HG03571 (cell line): ENCODE data around the gene GRM7.

Experiments used
- ATAC-seq: cut with Tn5 transposase; IDR thresholded peaks from one replicate; pipeline ENCODE4 v1.9.1; 2021; ENCODE audit not compliant: unreplicated experiment

GRM7 gene

GRCh38 chr3:7456386-7456785, 595.5 kb downstream of the GRM7 start:
- no peak for ATAC-seq

DNA sequence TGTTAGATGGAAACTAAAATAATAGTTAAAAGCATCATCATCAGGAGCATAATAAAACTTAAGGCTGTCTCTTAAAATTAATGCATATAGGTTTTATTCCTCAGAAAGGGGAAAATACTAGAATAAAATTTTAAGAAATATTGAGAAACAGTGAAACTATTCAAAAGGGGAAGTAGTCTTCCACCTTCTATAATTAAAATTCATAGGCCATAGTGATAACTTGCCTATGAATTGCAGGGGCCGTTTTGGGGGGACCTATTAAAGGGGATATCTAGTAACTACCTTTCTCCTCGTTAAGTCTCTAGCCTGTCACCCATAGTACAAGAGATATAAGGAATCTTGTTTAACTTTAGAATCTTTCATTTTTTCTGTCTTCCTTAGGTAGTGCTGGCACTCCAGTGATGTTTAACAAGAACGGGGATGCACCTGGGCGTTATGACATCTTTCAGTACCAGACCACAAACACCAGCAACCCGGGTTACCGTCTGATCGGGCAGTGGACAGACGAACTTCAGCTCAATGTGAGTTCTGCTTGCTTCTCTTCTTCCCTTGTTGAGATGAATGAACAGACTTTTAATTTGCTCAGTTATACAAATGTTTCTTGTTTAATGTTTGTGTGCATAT, 600.4 kb downstream of the GRM7 start:
- ATAC-seq = peak; percentile 96

DNA sequence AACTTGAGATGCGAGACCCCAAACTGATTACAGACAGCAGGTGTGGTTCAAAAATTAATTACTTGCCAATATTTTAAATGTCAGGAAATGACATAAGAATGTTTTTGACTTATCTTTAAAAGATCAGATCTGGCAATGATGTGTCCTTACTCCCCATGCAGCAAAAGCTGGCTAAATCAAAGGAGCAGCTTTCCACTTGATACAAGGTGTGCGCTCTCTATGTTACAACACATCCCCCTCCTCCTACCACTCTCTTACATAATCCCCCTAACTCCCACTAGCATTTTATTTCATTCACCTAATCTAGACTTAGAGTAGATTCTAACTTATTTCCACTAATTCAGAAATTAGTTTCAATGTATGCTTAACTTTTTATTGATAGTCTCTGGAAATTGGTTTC, 609.0 kb downstream of the GRM7 start:
- no peak for ATAC-seq

GRCh38 chr3:7484636-7485035, 623.7 kb downstream of the GRM7 start:
- ATAC-seq = no peak

- ATAC-seq = no peak
These were observed 626.8 kb downstream of the GRM7 start for GRCh38 chr3:7487763-7488162.

GRCh38 chr3:7489417-7489816, 628.5 kb downstream of the GRM7 start:
- ATAC-seq = no peak

- no peak for ATAC-seq
These were observed 637.8 kb downstream of the GRM7 start for GRCh38 chr3:7498715-7499114.

- ATAC-seq = no peak
These were observed 642.5 kb downstream of the GRM7 start for GRCh38 chr3:7503431-7503830.

DNA sequence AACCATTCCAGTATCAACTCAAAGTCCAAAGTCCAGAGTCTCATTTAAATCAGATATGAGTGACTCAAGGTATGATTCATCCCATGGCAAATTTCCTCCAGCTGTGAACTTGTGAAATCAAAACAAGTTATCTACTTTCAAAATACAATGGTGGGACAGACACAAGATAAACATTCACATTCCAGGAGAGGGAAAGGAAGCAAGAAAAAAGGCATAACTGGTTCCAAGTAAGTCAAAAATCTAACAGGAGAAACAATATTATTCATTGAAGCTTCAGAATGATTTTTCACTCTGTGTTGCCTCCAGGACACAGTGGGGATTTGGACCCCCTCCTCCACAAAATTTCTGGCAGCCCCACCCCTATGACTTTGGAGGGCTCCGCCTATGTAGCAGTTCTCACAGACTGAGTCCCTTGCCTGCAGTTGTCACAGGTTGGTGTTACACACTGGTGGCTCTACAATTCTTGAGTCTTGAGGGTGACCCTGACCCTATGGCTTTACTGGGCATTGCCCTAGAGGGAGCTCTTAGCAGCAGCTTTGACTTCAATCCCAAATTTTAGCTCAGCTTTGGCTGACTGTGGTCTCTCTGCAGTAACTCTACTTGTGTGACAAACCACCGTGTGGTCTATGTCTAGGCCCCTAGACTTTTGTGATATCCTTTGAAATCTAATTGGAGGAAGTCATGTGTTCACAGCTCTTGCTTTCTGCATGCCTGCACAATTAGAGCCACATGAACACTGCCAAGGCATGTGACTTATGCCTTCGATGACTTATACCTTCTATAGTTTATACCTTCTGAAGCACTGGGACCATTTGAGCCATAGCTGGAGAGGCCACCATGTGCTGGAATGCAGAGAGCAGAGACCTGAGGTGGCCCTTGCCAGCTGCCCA, 644.2 kb downstream of the GRM7 start:
- no peak for ATAC-seq

DNA sequence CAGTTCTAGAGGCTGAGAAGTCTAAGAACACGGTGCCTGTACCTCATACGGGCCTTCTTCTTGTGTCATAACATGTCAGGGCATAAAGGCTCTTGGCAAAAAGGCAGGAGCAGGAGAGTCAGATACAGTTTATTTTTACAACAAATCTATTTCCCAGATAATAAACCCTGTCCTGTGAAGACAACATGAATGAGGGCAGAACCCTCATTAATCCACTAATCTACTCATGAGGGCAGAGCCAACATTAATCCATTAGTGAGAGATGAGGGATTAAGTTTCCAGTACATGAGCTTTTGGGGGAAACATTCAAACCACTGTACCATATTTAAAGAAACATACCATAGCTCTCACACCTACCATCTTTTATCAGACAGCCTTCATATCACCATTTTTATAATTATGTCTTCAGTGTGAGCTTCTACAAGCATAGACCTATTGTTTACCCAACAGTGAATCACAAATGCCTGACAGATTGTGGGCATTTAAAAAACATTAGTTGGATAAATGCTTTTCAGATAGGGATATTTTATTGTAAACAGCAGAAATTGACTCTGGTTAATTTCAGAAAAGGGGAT, 645.8 kb downstream of the GRM7 start:
- no peak for ATAC-seq

DNA sequence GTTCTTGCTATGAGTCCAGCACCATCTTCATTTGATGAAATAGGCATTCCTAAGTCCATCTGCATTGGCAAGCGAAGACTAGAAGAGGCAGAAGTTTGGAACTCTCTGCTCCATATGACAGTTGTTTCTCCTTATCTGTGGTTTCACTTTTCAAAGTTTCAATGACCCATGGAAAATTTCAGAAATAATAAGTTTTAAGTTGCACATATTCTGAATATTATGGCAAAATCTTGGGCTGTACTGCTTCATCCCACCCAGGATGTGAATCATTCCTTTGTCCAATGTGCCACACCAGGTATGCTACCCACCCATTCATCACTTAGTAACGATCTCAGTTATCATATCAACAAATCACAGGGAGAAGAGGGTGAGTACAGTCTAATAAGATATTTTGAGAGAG, 647.9 kb downstream of the GRM7 start:
- no peak for ATAC-seq

- ATAC-seq = no peak
These were observed 651.1 kb downstream of the GRM7 start for GRCh38 chr3:7512048-7512447.

DNA sequence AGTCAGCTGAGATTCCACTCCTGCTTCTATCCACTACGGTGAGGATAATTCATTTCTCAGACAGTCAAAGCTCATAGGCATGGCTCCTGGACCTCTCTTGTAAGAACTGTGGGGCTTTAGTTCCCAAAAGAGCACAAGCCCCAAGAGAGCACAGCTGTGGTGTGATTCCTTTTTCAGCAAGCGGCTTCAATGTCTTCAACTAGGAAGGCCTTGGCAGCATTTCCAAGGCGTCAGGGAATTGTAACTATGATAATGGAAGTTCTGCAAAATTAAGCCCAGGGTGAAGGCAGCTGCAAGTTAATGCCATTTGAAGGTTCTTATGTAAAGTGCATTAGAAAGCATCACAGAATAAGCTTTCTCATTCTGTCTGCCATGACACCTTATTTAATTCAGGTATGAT, 657.1 kb downstream of the GRM7 start:
- no peak for ATAC-seq

- no peak for ATAC-seq
These were observed 657.5 kb downstream of the GRM7 start for GRCh38 chr3:7518456-7518855.

DNA sequence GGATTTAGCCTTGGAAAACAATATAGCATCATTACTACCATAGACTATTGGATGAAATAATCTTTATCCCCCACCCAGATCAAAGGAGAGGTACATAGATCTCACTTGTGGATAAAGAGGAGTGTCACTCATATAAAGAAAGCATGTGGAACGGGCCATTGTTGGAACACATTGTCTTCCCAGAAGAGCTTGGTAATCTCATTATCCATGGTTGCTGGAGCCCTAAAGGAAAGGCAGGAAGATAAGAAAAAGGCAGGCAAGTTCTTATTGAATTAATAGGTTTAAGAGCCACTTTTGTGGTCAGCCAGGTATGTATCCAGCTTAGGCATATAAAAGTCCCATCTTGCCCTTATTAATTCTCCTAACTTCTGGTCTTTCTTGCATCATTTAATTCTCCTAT, 659.1 kb downstream of the GRM7 start:
- ATAC-seq = no peak

GRCh38 chr3:7520593-7520992, 659.7 kb downstream of the GRM7 start:
- ATAC-seq = no peak

- ATAC-seq = no peak
These were observed 675.6 kb downstream of the GRM7 start for GRCh38 chr3:7536510-7536909.

GRCh38 chr3:7536921-7537320, 676.0 kb downstream of the GRM7 start:
- no peak for ATAC-seq

DNA sequence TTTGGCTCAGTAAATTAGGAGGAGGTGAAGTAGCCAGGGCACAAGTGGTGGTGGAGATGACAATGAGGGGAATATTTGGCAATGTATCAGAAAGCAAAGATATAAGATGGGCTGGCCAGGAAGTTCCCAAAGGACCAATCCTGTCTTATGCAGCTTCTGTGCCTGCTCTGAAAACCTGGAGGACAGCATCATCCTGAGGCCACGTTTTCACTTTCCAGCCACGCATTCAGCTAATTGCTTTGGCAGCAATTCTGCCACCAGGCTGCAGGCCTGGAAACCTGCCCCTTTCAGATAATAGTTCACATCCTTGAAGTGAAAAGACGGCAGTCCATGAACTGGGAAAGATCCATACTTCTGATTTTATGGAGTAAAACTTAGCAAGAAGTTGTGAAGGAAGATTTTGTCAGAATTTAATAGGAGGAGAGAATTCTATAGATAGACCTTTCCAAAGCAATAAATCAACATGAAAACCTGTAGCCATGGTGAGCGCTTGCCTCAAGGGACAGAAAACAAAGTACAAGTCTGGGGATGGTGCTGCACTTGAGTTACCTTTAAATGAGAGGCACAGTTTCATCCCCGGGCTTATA, 682.5 kb downstream of the GRM7 start:
- no peak for ATAC-seq

- ATAC-seq = no peak
These were observed 684.4 kb downstream of the GRM7 start for GRCh38 chr3:7545334-7545733.

GRCh38 chr3:7546253-7546652, 685.3 kb downstream of the GRM7 start:
- ATAC-seq = no peak

GRCh38 chr3:7547826-7548225, 686.9 kb downstream of the GRM7 start:
- no peak for ATAC-seq
